ENCODE results near the gene RABGAP1L.

Gene RABGAP1L

GRCh38 chr1:174902531-174903099, 743.3 kb downstream of the RABGAP1L start:
- no peak for DNase-seq

- DNase-seq, result no peak
Observed at GRCh38 chr1:174911606-174912005, 752.3 kb downstream of the RABGAP1L start.

DNA sequence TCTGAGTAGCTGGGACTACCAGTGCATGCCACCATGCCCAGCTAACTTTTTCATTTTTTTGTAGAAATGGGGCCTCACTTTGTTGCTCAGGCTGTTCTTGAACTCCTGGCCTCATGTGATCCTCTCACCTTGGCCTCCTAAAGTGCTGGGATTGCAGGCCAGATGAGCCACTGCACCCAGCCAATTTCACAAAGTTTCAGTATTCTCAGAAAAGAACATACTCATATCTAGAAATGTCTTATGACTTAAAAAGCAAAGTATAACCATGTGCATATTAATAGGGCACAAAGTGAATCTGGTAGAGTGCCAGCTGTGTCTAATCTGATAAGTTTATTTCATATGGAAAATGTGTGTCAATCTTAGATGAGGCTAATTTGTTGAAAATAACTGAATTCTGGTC, 752.9 kb downstream of the RABGAP1L start:
- no peak for DNase-seq

DNA sequence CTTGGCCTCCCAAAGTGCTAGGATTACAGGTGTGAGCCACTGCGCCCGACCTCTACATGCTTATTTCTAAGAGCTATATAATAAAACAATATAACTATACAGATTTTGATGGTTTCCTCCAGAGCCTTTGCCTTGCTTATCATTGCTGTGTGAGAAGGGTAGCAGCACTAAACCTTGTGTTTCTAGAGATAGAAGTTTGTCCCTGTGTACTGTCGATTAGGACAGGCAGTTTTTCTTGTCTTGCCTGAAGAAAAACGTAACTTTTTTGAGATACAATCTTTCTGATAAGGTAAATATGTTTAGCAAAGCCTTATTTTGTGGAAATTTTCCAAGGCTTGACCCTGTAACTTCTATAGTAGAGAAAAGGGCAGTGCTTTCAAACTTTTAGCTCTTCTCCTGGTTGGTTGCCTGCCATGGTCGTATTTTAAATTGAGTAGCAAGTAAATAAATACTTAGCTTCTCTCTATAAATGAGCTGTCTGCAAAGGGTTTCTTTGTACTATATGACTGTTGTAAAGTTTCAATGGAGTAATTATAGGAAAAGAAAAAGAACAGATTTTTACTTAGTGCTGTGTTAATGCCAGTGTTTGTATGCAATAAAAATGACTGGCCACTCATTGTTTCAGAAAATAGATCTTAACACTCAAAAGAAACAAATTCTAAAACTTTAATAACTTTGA, 754.0 kb downstream of the RABGAP1L start:
- DNase-seq, result no peak

DNA sequence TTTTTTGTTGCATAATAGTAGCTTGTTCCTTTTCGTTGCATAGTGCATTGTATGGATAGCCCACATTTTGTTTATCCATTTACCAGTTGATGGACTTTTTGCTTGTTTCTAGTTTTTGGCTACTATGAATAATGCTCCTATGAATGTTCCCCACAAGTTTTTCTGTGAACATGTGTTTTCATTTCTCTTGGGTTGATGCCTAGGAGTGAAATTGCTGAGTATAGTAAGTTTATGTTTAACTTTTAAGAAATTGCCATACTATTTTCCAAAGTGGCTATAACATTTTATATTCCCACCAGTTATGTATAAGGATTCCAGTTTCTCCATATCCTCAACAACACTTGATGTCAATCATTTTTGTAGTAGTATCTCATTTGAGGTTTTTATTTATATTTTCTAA, 755.7 kb downstream of the RABGAP1L start:
- no peak for DNase-seq

DNA sequence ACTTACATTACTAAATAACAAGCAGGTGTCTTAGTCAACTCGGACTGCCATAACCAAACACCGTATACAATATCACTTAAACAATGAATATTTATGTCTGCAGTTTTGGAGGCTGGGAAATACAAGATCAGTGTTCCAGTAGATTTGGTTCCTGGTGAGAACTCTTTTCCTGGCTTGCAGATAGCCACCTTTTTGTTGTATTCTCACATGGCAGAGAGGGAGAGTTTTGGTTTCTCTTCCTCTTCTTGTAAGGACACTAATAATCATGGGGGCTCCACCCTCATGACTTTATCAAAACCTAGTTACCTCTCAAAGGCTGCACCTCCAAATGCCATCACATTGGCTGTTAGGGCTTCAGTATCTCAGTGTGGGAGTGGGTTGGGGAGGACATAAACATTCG, 757.5 kb downstream of the RABGAP1L start:
- no peak for DNase-seq

GRCh38 chr1:174920093-174920492, 760.8 kb downstream of the RABGAP1L start:
- no peak for DNase-seq

DNA sequence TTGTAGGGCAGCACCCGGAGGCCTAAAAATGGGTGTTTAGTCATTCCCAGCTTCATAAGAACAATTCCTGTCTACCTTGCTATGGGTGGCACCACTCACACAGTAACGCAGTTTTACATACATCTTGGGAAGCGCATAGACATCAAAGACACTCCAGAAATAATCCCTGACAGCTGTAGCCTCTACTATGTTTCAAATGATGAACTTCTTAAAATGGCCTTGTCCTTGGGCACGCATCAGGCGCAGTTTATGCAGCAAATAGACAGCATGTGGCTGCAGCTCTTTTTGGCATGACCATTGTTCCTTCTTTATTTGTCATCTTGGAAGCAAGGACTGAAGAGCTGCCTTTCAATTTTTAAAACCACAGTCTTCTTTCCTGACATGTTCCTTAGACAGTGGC, 762.8 kb downstream of the RABGAP1L start:
- DNase-seq, result no peak

GRCh38 chr1:174923820-174924219, 764.5 kb downstream of the RABGAP1L start:
- DNase-seq, result no peak

GRCh38 chr1:174928541-174928940, 769.2 kb downstream of the RABGAP1L start:
- DNase-seq, result no peak

GRCh38 chr1:174931214-174931613, 771.9 kb downstream of the RABGAP1L start:
- DNase-seq, result no peak

GRCh38 chr1:174932587-174932986, 773.3 kb downstream of the RABGAP1L start:
- no peak for DNase-seq

DNA sequence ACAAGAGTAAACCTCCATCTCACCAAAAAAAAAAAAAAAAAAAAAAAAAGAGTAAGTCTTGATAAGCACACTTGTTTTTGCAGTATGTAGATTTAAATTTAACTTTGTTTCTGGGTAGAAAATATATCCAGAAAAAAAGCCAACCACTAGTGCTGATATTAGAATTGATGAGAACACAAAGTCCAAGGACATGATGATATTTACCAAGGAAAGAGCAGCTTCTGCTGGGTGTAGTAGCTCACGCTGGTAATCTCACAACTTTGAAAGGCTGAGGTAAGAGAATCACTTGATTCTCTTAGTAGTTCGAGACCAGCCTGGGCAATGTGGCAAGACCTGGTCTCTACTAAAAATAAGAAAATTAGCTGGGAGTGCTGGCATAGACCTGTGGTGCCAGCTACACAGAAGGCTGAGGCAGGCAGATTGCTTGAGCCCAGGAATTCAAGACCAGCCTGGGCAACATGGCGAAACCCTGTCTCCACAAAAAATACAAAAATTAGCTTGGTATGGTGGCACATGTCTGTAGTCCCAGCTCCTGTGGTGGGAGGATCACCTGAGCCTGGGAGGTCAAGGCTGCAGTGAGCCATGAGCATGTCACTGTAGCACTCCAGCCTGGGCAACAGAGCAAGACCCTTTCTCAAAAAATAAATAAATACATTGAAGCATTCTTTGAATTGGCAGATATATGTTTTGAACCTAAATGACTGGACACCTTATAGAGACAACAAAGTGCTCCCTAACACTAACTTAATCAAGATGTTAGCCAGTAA, 776.8 kb downstream of the RABGAP1L start:
- no peak for DNase-seq

- no peak for DNase-seq
Observed at GRCh38 chr1:174938281-174939007, 779.1 kb downstream of the RABGAP1L start.

DNA sequence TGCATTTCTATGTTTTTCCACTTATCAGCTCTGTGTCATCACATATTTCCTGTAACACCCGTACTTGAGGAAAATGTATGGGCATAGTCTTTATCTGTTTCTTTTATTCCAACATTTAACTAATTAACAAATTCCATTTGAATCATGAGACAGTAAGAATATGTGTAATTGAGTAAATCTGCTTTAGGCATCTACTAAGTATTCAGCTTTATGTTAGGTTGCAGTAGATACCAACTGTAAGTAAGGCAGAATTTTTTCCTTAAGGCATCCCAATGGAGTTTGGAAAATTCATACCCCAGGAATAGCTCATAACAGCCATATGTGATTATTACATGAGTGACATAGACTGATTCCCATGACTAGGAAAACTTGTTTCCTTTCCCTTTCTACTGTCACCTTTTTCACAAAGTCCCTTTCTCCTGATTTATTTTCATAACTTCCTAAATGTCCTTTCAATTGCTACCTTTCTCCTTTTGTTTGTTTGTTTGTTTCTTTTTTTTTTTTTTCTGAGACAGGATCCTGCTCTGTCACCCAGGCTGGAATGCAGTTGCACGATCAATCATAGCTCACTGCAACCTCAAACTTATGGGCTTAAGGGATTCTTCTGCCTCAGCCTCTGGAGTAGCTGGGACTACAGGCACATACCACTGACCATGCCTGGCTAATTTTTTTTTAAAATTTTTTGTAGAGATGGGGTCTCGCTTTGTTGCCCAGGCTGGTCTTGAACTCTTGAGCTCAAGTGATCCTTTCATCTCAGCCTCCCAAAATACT, 780.6 kb downstream of the RABGAP1L start:
- no peak for DNase-seq

GRCh38 chr1:174940646-174941175, 781.4 kb downstream of the RABGAP1L start:
- DNase-seq, result no peak

- no peak for DNase-seq
Observed at GRCh38 chr1:174942547-174943255, 783.4 kb downstream of the RABGAP1L start.

DNA sequence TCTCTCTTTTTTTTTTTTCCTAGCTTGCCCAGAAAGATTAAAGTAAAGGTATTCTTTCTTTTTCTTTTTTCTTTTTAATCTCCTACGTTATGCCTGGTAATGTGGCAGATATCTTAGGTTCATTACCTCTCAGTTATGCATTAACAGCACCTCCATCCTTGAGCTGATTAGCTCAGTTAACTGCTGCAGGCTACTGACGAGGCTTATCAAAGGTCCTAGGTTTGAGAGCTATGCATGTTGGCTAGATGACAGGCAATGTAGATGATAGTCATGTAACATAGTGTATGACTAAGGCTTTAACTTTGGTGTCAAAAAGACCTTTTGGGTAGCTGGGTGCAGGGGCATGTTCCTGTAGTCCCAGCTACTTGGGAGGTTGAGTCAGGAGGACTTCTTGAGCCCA, 786.7 kb downstream of the RABGAP1L start:
- DNase-seq, result no peak

GRCh38 chr1:174949061-174949460, 789.7 kb downstream of the RABGAP1L start:
- DNase-seq, result no peak

- DNase-seq, result no peak
Observed at GRCh38 chr1:174949645-174950044, 790.3 kb downstream of the RABGAP1L start.

GRCh38 chr1:174953285-174954072, 794.2 kb downstream of the RABGAP1L start:
- no peak for DNase-seq

All from DMS 273 treated with DMSO at 0.1 percent for 48 hours (cell line).